A549 (cell line): ENCODE results near the gene KIF16B. TPM values are rescaled to one million over a fixed set of nuclear protein-coding genes. Genes with fewer than 3 reads are reported as not detected.
A peak's percentile ranks its signal among the peaks of the same experiment; 100 is the strongest.

ENCODE experiments used
- ATAC-seq, 2 experiments: fragments of 200-7000 bp in 1 of 2; fragments of >200 bp in 1 of 2; cut with Nextera tagmentation in 1 of 2; cut with Tn5 transposase in 1 of 2; 3 replicates each; pipeline versions ENCODE4 v1.8.0 to v1.9.1; 2018 to 2020; ENCODE audit warnings: mild to moderate bottlenecking in 1 of 2, moderate library complexity in 1 of 2
- CTCF ChIA-PET: fragments of 300-600 bp; sonication (Branson Sonifier 250); formaldehyde crosslinking; extraction: SDS; loops from one replicate; lab custom pipeline; 2021; ENCODE audit warnings: antibody characterized with exemption, inconsistent platforms; lab: Yijun Ruan, JAX
- POLR2A ChIA-PET: fragments of 350-600 bp; formaldehyde crosslinking; extraction: SDS; loops from one replicate; lab custom pipeline; 2021; ENCODE audit warnings: antibody characterized with exemption, inconsistent platforms; lab: Yijun Ruan, JAX
- DNase-seq, 2 experiments: peaks; one replicate each; pipeline versions ENCODE4 v3.0.0 to v3.0.0-alpha.2; 2011 to 2016; ENCODE audit warnings: low read depth in 1 of 2, low spot score in 1 of 2
- FAIRE-seq: peaks from 2 replicates; lab custom pipeline; 2011; peaks lifted over from hg19 to GRCh38; lab: Jason Lieb, UNC
- H3K27ac ChIP-seq, 2 experiments: fragments of >200 bp; sonication (Bioruptor Twin); formaldehyde crosslinking; 3 replicates each; pipeline ENCODE4 v1.5.1; 2016 to 2017
- H3K4me1 ChIP-seq: fragments of >200 bp; sonication (Bioruptor Twin); formaldehyde crosslinking; 3 replicates; pipeline ENCODE4 v1.6.1; 2016
- H3K4me2 ChIP-seq: fragments of >200 bp; sonication (Bioruptor Twin); formaldehyde crosslinking; 3 replicates; pipeline ENCODE4 v1.6.1; 2016
- H3K4me3 ChIP-seq: fragments of >200 bp; sonication (Bioruptor Twin); formaldehyde crosslinking; 3 replicates; pipeline ENCODE4 v1.5.1; 2016
- H3K9me3 ChIP-seq: fragments of >200 bp; sonication (Bioruptor Twin); formaldehyde crosslinking; 3 replicates; pipeline ENCODE4 v1.6.1; 2016
- ATOH8 ChIP-seq: fragments of 250-450 bp; sonication (Bioruptor Pico); IDR thresholded peaks from 2 replicates; pipeline ENCODE4 v1.5.0; 2020; ENCODE audit warnings: low read depth, mild to moderate bottlenecking, moderate library complexity
- BHLHE40 ChIP-seq: IDR thresholded peaks from 2 replicates; pipeline ENCODE4 v1.6.1; 2012; ENCODE audit warnings: low read depth, low read length, inconsistent platforms
- CBX2 ChIP-seq: fragments of 200-600 bp; sonication (generic); IDR thresholded peaks from 2 replicates; pipeline ENCODE4 v1.6.1; 2016; ENCODE audit warnings: low read depth, mild to moderate bottlenecking, borderline replicate concordance
- CEBPB ChIP-seq, 2 experiments: fragments of >200 bp in 1 of 2; sonication (Bioruptor Twin) in 1 of 2; formaldehyde crosslinking in 1 of 2; IDR thresholded peaks; 2 replicates each; pipeline ENCODE4 v1.6.1; 2012 to 2016
- CHD2 ChIP-seq: fragments of 150-350 bp; IDR thresholded peaks from 2 replicates; pipeline ENCODE4 v1.6.1; 2014; ENCODE audit warnings: low read length; ENCODE audit not compliant: partially characterized antibody
- EHMT2 ChIP-seq: fragments of 200-600 bp; sonication (generic); IDR thresholded peaks from 2 replicates; pipeline ENCODE4 v1.6.1; 2016; ENCODE audit warnings: antibody characterized with exemption, low read depth, mild to moderate bottlenecking, moderate library complexity
- EP300 ChIP-seq, 2 experiments: fragments of >200 bp; sonication (Bioruptor Twin); formaldehyde crosslinking; IDR thresholded peaks; 2 replicates in 1 of 2; 3 replicates in 1 of 2; pipeline ENCODE4 v1.6.1; 2016 to 2017
- FOSB ChIP-seq: fragments of 250-450 bp; sonication (Bioruptor Pico); IDR thresholded peaks from 2 replicates; pipeline ENCODE4 v1.5.0; 2020; ENCODE audit warnings: mild to moderate bottlenecking, moderate library complexity
- FOSL2 ChIP-seq, 2 experiments: fragments of 450-650 bp in 1 of 2; fragments of >200 bp in 1 of 2; sonication (Bioruptor Twin) in 1 of 2; formaldehyde crosslinking; IDR thresholded peaks; 2 replicates each; pipeline versions ENCODE4 v1.5.0 to v1.6.1; 2016 to 2020; ENCODE audit warnings: mild to moderate bottlenecking in 1 of 2, moderate library complexity in 1 of 2
- FOXS1 ChIP-seq: fragments of 250-450 bp; sonication (Bioruptor Pico); IDR thresholded peaks from 2 replicates; pipeline ENCODE4 v1.5.0; 2020; ENCODE audit warnings: mild to moderate bottlenecking, moderate library complexity
- GATA3 ChIP-seq: IDR thresholded peaks from 2 replicates; pipeline ENCODE4 v1.6.1; 2012; ENCODE audit warnings: borderline replicate concordance
- HDAC2 ChIP-seq: fragments of 200-600 bp; sonication (generic); IDR thresholded peaks from 2 replicates; pipeline ENCODE4 v1.6.1; 2016
- HES2 ChIP-seq: fragments of >200 bp; sonication (Bioruptor Twin); formaldehyde crosslinking; IDR thresholded peaks from 2 replicates; pipeline ENCODE4 v1.6.1; 2016
- HEYL ChIP-seq: fragments of 250-450 bp; sonication (Bioruptor Pico); IDR thresholded peaks from 2 replicates; pipeline ENCODE4 v1.8.0; 2021; ENCODE audit warnings: mild to moderate bottlenecking, moderate library complexity
- HOXA7 ChIP-seq: fragments of 250-450 bp; sonication (Bioruptor Pico); IDR thresholded peaks from 2 replicates; pipeline ENCODE4 v1.5.0; 2020; ENCODE audit warnings: mild to moderate bottlenecking, moderate library complexity
- HOXB13 ChIP-seq: fragments of 250-450 bp; sonication (Bioruptor Pico); IDR thresholded peaks from 2 replicates; pipeline ENCODE4 v1.5.0; 2020; ENCODE audit warnings: low read depth, mild to moderate bottlenecking, moderate library complexity
- JUN ChIP-seq, 2 experiments: fragments of >200 bp; sonication (Bioruptor Twin); formaldehyde crosslinking; IDR thresholded peaks; 2 replicates in 1 of 2; 3 replicates in 1 of 2; pipeline ENCODE4 v1.6.1; 2016 to 2017
- JUNB ChIP-seq: fragments of >200 bp; sonication (Bioruptor Twin); formaldehyde crosslinking; IDR thresholded peaks from 2 replicates; pipeline ENCODE4 v1.6.1; 2016
- KDM1A ChIP-seq: fragments of 200-600 bp; sonication (generic); IDR thresholded peaks from 2 replicates; pipeline ENCODE4 v1.6.1; 2016; ENCODE audit warnings: low read depth, mild to moderate bottlenecking
- KDM5A ChIP-seq: fragments of 200-600 bp; sonication (generic); IDR thresholded peaks from 2 replicates; pipeline ENCODE4 v1.6.1; 2016; ENCODE audit warnings: antibody characterized with exemption, mild to moderate bottlenecking
- MAX ChIP-seq: IDR thresholded peaks from 2 replicates; pipeline ENCODE4 v1.6.1; 2012
- MAZ ChIP-seq: fragments of 150-350 bp; IDR thresholded peaks from 2 replicates; pipeline ENCODE4 v1.6.1; 2014; ENCODE audit warnings: antibody characterized with exemption, low read depth, low read length, borderline replicate concordance
- MYC ChIP-seq: IDR thresholded peaks from 2 replicates; pipeline ENCODE4 v1.6.1; 2012; ENCODE audit warnings: mild to moderate bottlenecking, inconsistent platforms, low read length, improper control_type of control experiment, borderline replicate concordance
- NFE2L2 ChIP-seq: fragments of 150-350 bp; conservative IDR thresholded peaks from 2 replicates; pipeline ENCODE4 v1.6.1; 2014; ENCODE audit warnings: low read length
- NPAS2 ChIP-seq: fragments of 250-450 bp; sonication (Bioruptor Pico); IDR thresholded peaks from 2 replicates; pipeline ENCODE4 v1.8.0; 2022; ENCODE audit warnings: mild to moderate bottlenecking, moderate library complexity, borderline replicate concordance
- PHF8 ChIP-seq: fragments of 200-600 bp; sonication (generic); IDR thresholded peaks from 2 replicates; pipeline ENCODE4 v1.6.1; 2016; ENCODE audit warnings: low read depth, mild to moderate bottlenecking, antibody characterized with exemption, moderate library complexity, borderline replicate concordance
- POLR2A ChIP-seq: IDR thresholded peaks from 2 replicates; pipeline ENCODE4 v1.6.1; 2012; ENCODE audit warnings: mild to moderate bottlenecking, low read length
- RAD21 ChIP-seq, 2 experiments: fragments of >200 bp in 1 of 2; sonication (Bioruptor Twin) in 1 of 2; formaldehyde crosslinking in 1 of 2; IDR thresholded peaks in 1 of 2; conservative IDR thresholded peaks in 1 of 2; 2 replicates in 1 of 2; 3 replicates in 1 of 2; pipeline ENCODE4 v1.6.1; 2012 to 2018; ENCODE audit warnings: inconsistent platforms in 1 of 2
- REST ChIP-seq: fragments of 200-600 bp; sonication (generic); IDR thresholded peaks from 2 replicates; pipeline ENCODE4 v1.6.1; 2016; ENCODE audit warnings: antibody characterized with exemption, mild to moderate bottlenecking, moderate library complexity
- RNF2 ChIP-seq: fragments of 200-600 bp; sonication (generic); IDR thresholded peaks from 2 replicates; pipeline ENCODE4 v1.6.1; 2016; ENCODE audit warnings: low read depth, mild to moderate bottlenecking, antibody characterized with exemption, moderate library complexity, borderline replicate concordance
- SREBF2 ChIP-seq: fragments of 450-650 bp; IDR thresholded peaks from 2 replicates; pipeline ENCODE4 v1.6.1; 2014; ENCODE audit warnings: mild to moderate bottlenecking, moderate library complexity
- ZFP36 ChIP-seq: fragments of 450-650 bp; IDR thresholded peaks from 2 replicates; pipeline ENCODE4 v1.6.1; 2014; ENCODE audit warnings: borderline replicate concordance; ENCODE audit not compliant: partially characterized antibody
- WGBS: methylation state at CpG from one replicate; pipeline ENCODE4 v1.1.6; 2017; ENCODE audit errors: missing lambda C conversion rate; 5-methylcytosine and 5-hydroxymethylcytosine counted together
- polyA plus RNA-seq, 4 experiments: library from polyadenylated mRNA; depleted of rRNA in 3 of 4; stranded (reverse); fragments of >200 nt; fragmentation: RNase III in 1 of 4; extraction: RNeasy Plus Mini Kit Qiagen cat#74134 plus additional on column Dnase treatment in 1 of 4; gene quantifications; 2 replicates in 3 of 4; 3 replicates in 1 of 4; pipeline ENCODE4 v1.2.3, GENCODE V29; 2011 to 2017

The KIF16B gene
- polyA plus RNA-seq, 2 of the 4 experiments (the other 2 are of a cell fraction): 14.1 to 23.3 TPM

- CTCF ChIA-PET: no interaction called here
- no peak for ATAC-seq
- TF ChIP-seq KDM5A (no peak), MAX (no peak), RNF2 (no peak), ATOH8 (no peak), JUN (IDR thresholded peaks at IDR 0.05) (no peak), HOXA7 (no peak), HEYL (no peak), HDAC2 (no peak), FOXS1 (CRISPR knock-in tag) (no peak), NFE2L2 (no peak), HOXB13 (CRISPR knock-in tag) (no peak), MYC (no peak), PHF8 (no peak), EHMT2 (no peak), NPAS2 (CRISPR knock-in tag) (no peak), POLR2A (no peak), FOSB (CRISPR knock-in tag) (no peak)
- TF ChIP-seq, all 56 proteins: peak for 0
- POLR2A ChIA-PET: no interaction called here
- no peak for FAIRE-seq
- H3K27ac ChIP-seq: no peak overlapping the region
- DNase-seq: no peak
- peaks cover 4% of the 10 kb centered on the region for H3K9me3 ChIP-seq
- no peak overlapping the region for H3K4me3 ChIP-seq
- peaks cover 29% of the 10 kb centered on the region for H3K4me1 ChIP-seq
- H3K4me2 ChIP-seq: no peak overlapping the region
- 71% methylated on average over 3 of the region's 3 CpGs for WGBS
Measured at GRCh38 chr20:16296931-16297330, 276.3 kb downstream of the KIF16B start.

GRCh38 chr20:16295534-16295933 lies 277.7 kb downstream of the KIF16B start:
- no peak for FAIRE-seq
- no peak overlapping the region for H3K4me2 ChIP-seq
- no peak for DNase-seq
- peaks cover 33% of the 10 kb centered on the region for H3K4me1 ChIP-seq
- 66% methylated on average over 5 of the region's 5 CpGs for WGBS
- H3K27ac ChIP-seq: no peak overlapping the region
- no peaks in the 10 kb centered on the region for H3K9me3 ChIP-seq
- ChIA-PET CTCF (interaction anchor here (0.8 to 1.1 kb wide), 2 partner anchors 13 to 1896 kb away, joined by 3 read pairs; no protein-coding TSS in a partner anchor), POLR2A (no interaction called here)
- ATAC-seq: no peak
- no peak overlapping the region for H3K4me3 ChIP-seq
- no peak for TF ChIP-seq POLR2A
- no peak for TF ChIP-seq EP300 (IDR thresholded peaks at IDR 0.05)
- no peak for TF ChIP-seq KDM1A
- no peak for TF ChIP-seq ZFP36
- no peak for TF ChIP-seq GATA3
- TF ChIP-seq RNF2: no peak
- no peak for TF ChIP-seq SREBF2
- TF ChIP-seq FOXS1 (CRISPR knock-in tag): no peak
- TF ChIP-seq KDM5A: no peak
- no peak for TF ChIP-seq BHLHE40
- no peak for TF ChIP-seq JUN (IDR thresholded peaks at IDR 0.05)
- no peak for TF ChIP-seq MAZ
- TF ChIP-seq EHMT2: no peak
- TF ChIP-seq HES2: no peak

- 52% methylated on average over 4 of the region's 5 CpGs for WGBS
- ChIA-PET CTCF (interaction anchor here (0.5 to 1.2 kb wide), 3 partner anchors 14 to 182 kb away, joined by 3 to 5 read pairs (median 3); no protein-coding TSS in a partner anchor), POLR2A (no interaction called here)
- ATAC-seq (peak; percentile 84 to 92), DNase-seq (peak; percentile 11 to 21), FAIRE-seq (no peak)
- Histone ChIP-seq H3K4me1 (peaks cover 33% of the 10 kb centered on the region), H3K4me2 (peak overlapping the region; percentile 46), H3K27ac (peak overlapping the region; percentile 36 to 42; a peak in 5 of 6 replicates), H3K9me3 (no peaks in the 10 kb centered on the region), H3K4me3 (no peak overlapping the region)
- no peak for TF ChIP-seq CHD2
- no peak for TF ChIP-seq NPAS2 (CRISPR knock-in tag)
- peak; percentile 80 for TF ChIP-seq FOSL2 (IDR thresholded peaks at IDR 0.05)
- peak; percentile 44 for TF ChIP-seq FOSL2 (CRISPR knock-in tag; IDR thresholded peaks at IDR 0.05)
- TF ChIP-seq MYC: no peak
- no peak for TF ChIP-seq RAD21 (conservative IDR thresholded peaks at IDR 0.05 in 1 of 2, IDR thresholded peaks at IDR 0.05 in 1 of 2)
- peak; percentile 78 for TF ChIP-seq JUNB
- TF ChIP-seq ZFP36: no peak
- no peak for TF ChIP-seq CBX2
- no peak for TF ChIP-seq KDM1A
- TF ChIP-seq CEBPB (IDR thresholded peaks at IDR 0.05): peak; percentile 89 to 91
- TF ChIP-seq EP300 (IDR thresholded peaks at IDR 0.05): 0 out of 5 replicates have a peak, but pooled peaks of 1 of the 2 experiments have one; percentile 15
- TF ChIP-seq REST: no peak
Measured at GRCh38 chr20:16293590-16293989, 279.7 kb downstream of the KIF16B start.
